Keratinocyte (primary cell): ENCODE results near the gene SLC35E4. TPM values are rescaled to one million over a fixed set of nuclear protein-coding genes. Genes with fewer than 3 reads are reported as not detected.
A peak's percentile ranks its signal among the peaks of the same experiment; 100 is the strongest.
"Not testable (repeated sequence)": the region's sequence is repeated elsewhere in the genome, so short reads cannot be mapped to it uniquely, and the experiment has no call there.

ENCODE experiments used
- DNase-seq: peaks from one replicate; pipeline ENCODE4 v3.0.0-alpha.2; 2011; ENCODE audit warnings: low read depth, missing footprints, low spot score
- FAIRE-seq: peaks from 2 replicates; lab custom pipeline; 2011; peaks lifted over from hg19 to GRCh38; lab: Jason Lieb, UNC
- H2AFZ ChIP-seq: 2 replicates; pipeline ENCODE4 v1.6.0; 2012; ENCODE audit warnings: low read length, control low read depth, inconsistent platforms; ENCODE audit not compliant: control insufficient read depth
- H3K27ac ChIP-seq: 2 replicates; pipeline ENCODE4 v1.5.1; 2011; ENCODE audit warnings: low read length; ENCODE audit not compliant: control insufficient read depth, insufficient read depth
- H3K27me3 ChIP-seq: 3 replicates; pipeline ENCODE4 v1.6.0; 2011; ENCODE audit warnings: low read length; ENCODE audit not compliant: control insufficient read depth, insufficient read depth; ENCODE audit errors: extremely low read depth
- H3K36me3 ChIP-seq, 2 experiments: 2 replicates in 1 of 2; 3 replicates in 1 of 2; pipeline ENCODE4 v1.5.1; 2011; ENCODE audit warnings: low read length in 2 of 2, mild to moderate bottlenecking in 1 of 2; ENCODE audit not compliant: control insufficient read depth in 2 of 2, insufficient read depth in 2 of 2; ENCODE audit errors: extremely low read depth in 1 of 2
- H3K4me1 ChIP-seq: 3 replicates; pipeline ENCODE4 v1.5.1; 2011; ENCODE audit warnings: low read length; ENCODE audit not compliant: control insufficient read depth, insufficient read depth; ENCODE audit errors: extremely low read depth
- H3K4me2 ChIP-seq: 3 replicates; pipeline ENCODE4 v1.6.0; 2011; ENCODE audit warnings: low read depth, low read length; ENCODE audit not compliant: control insufficient read depth, insufficient read depth; ENCODE audit errors: extremely low read depth
- H3K4me3 ChIP-seq, 3 experiments: fragments of 200-600 bp in 1 of 3; sonication (generic) in 1 of 3; 2 replicates in 2 of 3; 3 replicates in 1 of 3; pipeline ENCODE4 v1.5.1; 2011 to 2016; ENCODE audit warnings: low read length in 3 of 3, mild to moderate bottlenecking in 3 of 3, control low read depth in 2 of 3, inconsistent platforms in 1 of 3, low read depth in 1 of 3, mixed read lengths in 1 of 3, mixed run types in 1 of 3, moderate library complexity in 1 of 3; ENCODE audit not compliant: control insufficient read depth in 2 of 3, insufficient read depth in 2 of 3; ENCODE audit errors: extremely low read depth in 1 of 3
- H3K79me2 ChIP-seq: 2 replicates; pipeline ENCODE4 v1.6.0; 2012; ENCODE audit warnings: low read length; ENCODE audit not compliant: control insufficient read depth, insufficient read depth
- H3K9ac ChIP-seq: 3 replicates; pipeline ENCODE4 v1.6.0; 2011; ENCODE audit warnings: low read length; ENCODE audit not compliant: control insufficient read depth, insufficient read depth; ENCODE audit errors: extremely low read depth
- H3K9me1 ChIP-seq: 3 replicates; pipeline ENCODE4 v1.6.0; 2011; ENCODE audit warnings: low read length; ENCODE audit not compliant: control insufficient read depth, insufficient read depth; ENCODE audit errors: extremely low read depth
- H3K9me3 ChIP-seq: 2 replicates; pipeline ENCODE4 v1.5.1; 2012; ENCODE audit warnings: low read depth, low read length; ENCODE audit not compliant: control insufficient read depth
- H4K20me1 ChIP-seq: 3 replicates; pipeline ENCODE4 v1.6.0; 2011; ENCODE audit warnings: low read length; ENCODE audit not compliant: control insufficient read depth, insufficient read depth; ENCODE audit errors: extremely low read depth
- EZH2 ChIP-seq: IDR thresholded peaks from one replicate; pipeline ENCODE4 v1.6.1; 2012; ENCODE audit warnings: inconsistent platforms, mild to moderate bottlenecking, low read length, moderate library complexity
- dilution Hi-C: fragments of 300-500 bp; cut with MboI; formaldehyde crosslinking; loops from one replicate; pipeline ENCODE4 v1.7.0; 2020; ENCODE audit warnings: low sequenced_read_pairs; ENCODE audit not compliant: extremely low pct_ligation_motif_present
- polyA plus RNA-seq, 5 experiments: library from polyadenylated mRNA; depleted of rRNA in 3 of 5; stranded (reverse) in 3 of 5; stranded (forward) in 1 of 5; unstranded in 1 of 5; fragments of >200 nt; gene quantifications; 1 replicate in 1 of 5; 2 replicates in 3 of 5; 3 replicates in 1 of 5; pipeline versions ENCODE4 v1.2.1 to v1.2.3, GENCODE V29; 2011 to 2012; ENCODE audit warnings: missing spikeins in 2 of 5, low read depth in 1 of 5, low replicate concordance in 1 of 5
- TF ChIP-seq, protein P1 (sequence below), 3 experiments: IDR thresholded peaks in 1 of 3; conservative IDR thresholded peaks in 1 of 3; optimal IDR thresholded peaks in 1 of 3; 2 replicates in 2 of 3; 3 replicates in 1 of 3; pipeline versions ENCODE3 to v1.5.1; 2011; ENCODE audit warnings: low read length in 3 of 3, mild to moderate bottlenecking in 3 of 3, moderate library complexity in 2 of 3, control low read depth in 1 of 3, inconsistent platforms in 1 of 3; ENCODE audit not compliant: insufficient read depth in 2 of 3; ENCODE audit errors: extremely low read depth in 1 of 3

The SLC35E4 gene
- polyA plus RNA-seq, 1 donor (not counting 4 experiments of a cell fraction or from before 2014, with no cell fraction given): 2.3 TPM

DNA sequence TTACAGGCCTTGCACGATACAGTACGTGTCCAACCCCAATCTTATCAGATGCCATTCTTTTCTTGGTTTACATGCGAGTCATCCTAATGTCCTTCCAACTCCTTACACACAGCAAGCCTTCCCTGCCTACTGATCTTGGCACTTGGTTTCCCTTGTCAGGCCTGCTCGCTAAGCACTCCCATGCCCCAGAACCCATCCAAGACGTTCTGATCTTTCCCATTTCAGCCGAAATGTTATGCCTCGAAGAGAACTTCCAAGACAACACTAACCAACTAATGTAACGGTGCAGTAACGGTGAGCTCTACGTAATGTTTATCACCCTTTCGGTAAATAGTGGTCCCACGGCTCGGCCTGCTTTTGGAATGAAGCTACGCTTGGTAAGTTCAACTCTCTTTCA lies 44.4 kb upstream of the SLC35E4 start:
- H3K27me3 ChIP-seq: no peaks in the 10 kb centered on the region
- no peaks in the 10 kb centered on the region for H3K9me1 ChIP-seq
- H3K9me3 ChIP-seq: no peaks in the 10 kb centered on the region
- H4K20me1 ChIP-seq: no peaks in the 10 kb centered on the region
- H2AFZ ChIP-seq: peak overlapping the region; percentile 23
- H3K27ac ChIP-seq: peak overlapping the region; percentile 91
- H3K36me3 ChIP-seq: peaks cover 27 to 31% of the 10 kb centered on the region in 2 experiments
- H3K4me3 ChIP-seq: peak overlapping the region; percentile 51 to 85 (median 74)
- H3K9ac ChIP-seq: peak overlapping the region; percentile 90
- no peak for DNase-seq
- peak overlapping the region; percentile 90 for H3K4me2 ChIP-seq
- dilution Hi-C loops: no loop called here
- H3K4me1 ChIP-seq: peaks cover 10% of the 10 kb centered on the region
- peaks cover 37% of the 10 kb centered on the region for H3K79me2 ChIP-seq
- FAIRE-seq: peak; percentile 13
- TF ChIP-seq EZH2: no peak
- TF ChIP-seq, protein P1, sequence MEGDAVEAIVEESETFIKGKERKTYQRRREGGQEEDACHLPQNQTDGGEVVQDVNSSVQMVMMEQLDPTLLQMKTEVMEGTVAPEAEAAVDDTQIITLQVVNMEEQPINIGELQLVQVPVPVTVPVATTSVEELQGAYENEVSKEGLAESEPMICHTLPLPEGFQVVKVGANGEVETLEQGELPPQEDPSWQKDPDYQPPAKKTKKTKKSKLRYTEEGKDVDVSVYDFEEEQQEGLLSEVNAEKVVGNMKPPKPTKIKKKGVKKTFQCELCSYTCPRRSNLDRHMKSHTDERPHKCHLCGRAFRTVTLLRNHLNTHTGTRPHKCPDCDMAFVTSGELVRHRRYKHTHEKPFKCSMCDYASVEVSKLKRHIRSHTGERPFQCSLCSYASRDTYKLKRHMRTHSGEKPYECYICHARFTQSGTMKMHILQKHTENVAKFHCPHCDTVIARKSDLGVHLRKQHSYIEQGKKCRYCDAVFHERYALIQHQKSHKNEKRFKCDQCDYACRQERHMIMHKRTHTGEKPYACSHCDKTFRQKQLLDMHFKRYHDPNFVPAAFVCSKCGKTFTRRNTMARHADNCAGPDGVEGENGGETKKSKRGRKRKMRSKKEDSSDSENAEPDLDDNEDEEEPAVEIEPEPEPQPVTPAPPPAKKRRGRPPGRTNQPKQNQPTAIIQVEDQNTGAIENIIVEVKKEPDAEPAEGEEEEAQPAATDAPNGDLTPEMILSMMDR (optimal IDR thresholded peaks at IDR 0.05 in 1 of 3, IDR thresholded peaks at IDR 0.05 in 1 of 3, conservative IDR thresholded peaks at IDR 0.05 in 1 of 3; ENCODE audit: extremely low read depth in 1 of 3, insufficient read depth in 2 of 3, low read length in 3 of 3): no peak

DNA sequence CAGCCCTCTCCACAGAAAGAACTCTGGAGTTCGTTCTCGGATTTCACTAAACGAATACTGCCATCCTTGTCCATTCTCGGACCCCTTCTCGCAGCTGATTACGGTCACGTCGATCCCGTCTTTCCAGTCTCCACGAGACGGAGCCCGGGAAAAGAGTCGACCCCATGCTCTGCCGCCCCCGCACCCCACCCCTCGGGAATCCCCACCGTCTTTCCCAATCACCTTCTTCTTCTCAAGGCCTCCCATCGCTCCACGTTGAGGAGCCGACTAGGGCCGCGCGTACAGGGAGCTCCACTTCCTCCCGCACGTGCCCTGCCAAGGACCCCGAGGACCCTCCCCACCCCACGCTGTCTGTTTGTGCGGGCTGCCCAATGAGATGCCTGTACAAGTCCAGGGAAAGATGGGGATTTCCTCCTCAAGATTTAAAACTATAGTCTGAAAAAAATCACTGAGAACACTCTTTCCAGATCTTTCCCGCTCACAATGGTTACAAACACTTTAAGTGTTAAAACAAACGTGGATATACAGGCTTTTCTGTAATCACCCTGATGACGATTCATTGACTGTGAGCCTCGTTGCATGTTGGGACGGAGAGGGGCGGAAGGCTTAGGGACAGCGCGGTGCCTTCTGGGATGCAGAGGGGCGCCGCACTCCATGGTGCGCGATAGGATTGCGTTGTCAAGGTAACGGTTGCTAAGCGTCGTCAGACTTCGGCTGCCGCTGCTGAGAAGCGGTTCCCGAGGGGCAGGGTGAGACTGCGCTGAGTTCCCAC lies 43.8 kb upstream of the SLC35E4 start, which contains the start of gene PES1:
TSS of gene PES1 (minus strand) at position 323 of the 772 bp plus-strand sequence. CDS start at position 246, 77 bp downstream.
- Histone ChIP-seq H3K9ac (peak within 1 kb of the TSS; percentile 90), H2AFZ (peak within 1 kb of the TSS; percentile 23), H3K4me3 (peak within 1 kb of the TSS; percentile 51 to 85 (median 74)), H3K27me3 (no peaks in the 10 kb centered on the region), H3K9me3 (no peaks in the 10 kb centered on the region), H3K79me2 (peaks cover 37% of the 10 kb centered on the region), H3K27ac (peak within 1 kb of the TSS; percentile 91), H3K4me1 (peaks cover 10% of the 10 kb centered on the region), H3K4me2 (peak within 1 kb of the TSS; percentile 90), H3K9me1 (no peaks in the 10 kb centered on the region), H4K20me1 (no peaks in the 10 kb centered on the region), H3K36me3 (peaks cover 23 to 25% of the 10 kb centered on the region in 2 experiments)
- DNase-seq (peak; percentile 85), FAIRE-seq (peak; percentile 93)
- TF ChIP-seq, protein P1 (optimal IDR thresholded peaks at IDR 0.05 in 1 of 3, IDR thresholded peaks at IDR 0.05 in 1 of 3, conservative IDR thresholded peaks at IDR 0.05 in 1 of 3; ENCODE audit: extremely low read depth in 1 of 3, insufficient read depth in 2 of 3, low read length in 3 of 3): no peak
- no peak for TF ChIP-seq EZH2
- dilution Hi-C loops: no loop called here

DNA sequence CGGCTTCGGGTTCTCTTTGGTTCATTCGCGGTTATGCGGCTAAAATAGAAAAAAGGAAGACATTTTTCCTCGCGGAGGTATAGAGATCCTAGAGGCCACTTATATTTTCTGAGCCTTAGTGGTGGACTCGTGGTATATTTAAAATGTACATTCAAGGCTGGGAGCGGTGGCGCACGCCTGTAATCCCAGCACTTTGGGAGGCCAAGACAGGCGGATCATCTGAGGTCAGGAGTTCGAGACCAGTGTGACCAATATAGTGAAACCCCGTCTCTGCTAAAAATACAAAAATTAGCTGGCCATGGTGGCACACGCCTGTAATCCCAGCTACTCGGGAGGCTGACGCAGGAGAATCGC lies 43.2 kb upstream of the SLC35E4 start:
- H2AFZ ChIP-seq, dilution Hi-C loops, H4K20me1 ChIP-seq, H3K9me3 ChIP-seq, H3K27me3 ChIP-seq, H3K27ac ChIP-seq, H3K4me1 ChIP-seq, DNase-seq, H3K9me1 ChIP-seq, H3K9ac ChIP-seq, FAIRE-seq: not testable (repeated sequence)
- Histone ChIP-seq H3K36me3 (peaks cover 18 to 20% of the 10 kb centered on the region in 2 experiments), H3K79me2 (peaks cover 37% of the 10 kb centered on the region), H3K4me3 (peak overlapping the region in 1 of 3 experiments; percentile 85), H3K4me2 (peak overlapping the region; percentile 59)
